ENCODE data around the gene SLC23A1.

- TF ChIP-seq CTCF (IDR thresholded peaks at IDR 0.05; ENCODE audit: insufficient read depth, low read depth, low read length), result no peak
- TF ChIP-seq EZH2 (IDR thresholded peaks at IDR 0.05; ENCODE audit: insufficient read depth, low read length), result no peak
Observed at GRCh38 chr5:139404484-139404840, 21.4 kb upstream of the SLC23A1 start.
